HG02759 (cell line): ENCODE measurements around the gene POLDIP2.

ENCODE experiments used
- ATAC-seq: cut with Tn5 transposase; IDR thresholded peaks from one replicate; pipeline ENCODE4 v1.9.1; 2021; ENCODE audit warnings: mild to moderate bottlenecking, moderate library complexity; ENCODE audit not compliant: unreplicated experiment

POLDIP2 gene

GRCh38 chr17:28390984-28391383, 33.7 kb upstream of the POLDIP2 start:
- ATAC-seq = no peak

GRCh38 chr17:28390563-28390962, 33.2 kb upstream of the POLDIP2 start:
- ATAC-seq = no peak

- no peak for ATAC-seq
Measured at GRCh38 chr17:28390141-28390540, 32.8 kb upstream of the POLDIP2 start.

GRCh38 chr17:28388106-28388505, 30.8 kb upstream of the POLDIP2 start:
- ATAC-seq = no peak

GRCh38 chr17:28386391-28386790, 29.1 kb upstream of the POLDIP2 start:
- ATAC-seq = no peak

- ATAC-seq = no peak
Measured at GRCh38 chr17:28385406-28385805, 28.1 kb upstream of the POLDIP2 start.

- ATAC-seq = peak; percentile 23
Measured at GRCh38 chr17:28385037-28385400, 27.7 kb upstream of the POLDIP2 start.

- peak; percentile 79 for ATAC-seq
Measured at GRCh38 chr17:28384281-28385036, 27.1 kb upstream of the POLDIP2 start.

GRCh38 chr17:28381141-28381825, 24.0 kb upstream of the POLDIP2 start:
- no peak for ATAC-seq

- no peak for ATAC-seq
Measured at GRCh38 chr17:28379814-28380801, 22.8 kb upstream of the POLDIP2 start.

GRCh38 chr17:28372945-28373274, 15.6 kb upstream of the POLDIP2 start:
- no peak for ATAC-seq

- ATAC-seq = peak; percentile 14
Measured at GRCh38 chr17:28372203-28372944, 15.0 kb upstream of the POLDIP2 start.

- peak; percentile 91 for ATAC-seq
Measured at GRCh38 chr17:28371245-28372202, 14.2 kb upstream of the POLDIP2 start, which contains the start of gene SARM1. TSS of gene SARM1 (plus strand) at chr17:28371694. CDS start at chr17:28372033, 339 bp downstream.

- no peak for ATAC-seq
Measured at GRCh38 chr17:28370744-28371103, 13.4 kb upstream of the POLDIP2 start.

GRCh38 chr17:28370035-28370743, 12.9 kb upstream of the POLDIP2 start, which contains the start of gene VTN:
TSS of gene VTN (minus strand) at chr17:28370307. CDS start at chr17:28370203, 104 bp downstream.
- no peak for ATAC-seq

- ATAC-seq = no peak
Measured at GRCh38 chr17:28369684-28370034, 12.3 kb upstream of the POLDIP2 start.

- no peak for ATAC-seq
Measured at GRCh38 chr17:28368915-28369683, 11.8 kb upstream of the POLDIP2 start.

- ATAC-seq = no peak
Measured at GRCh38 chr17:28368306-28368831, 11.0 kb upstream of the POLDIP2 start.
